Measurements from ENCODE around the gene ACOX1. TPM values are rescaled to one million over a fixed set of nuclear protein-coding genes. Genes with fewer than 3 reads are reported as not detected.

Gene ACOX1
- total RNA-seq, 1 donor from 2014 or later, result 65.8 TPM

GRCh38 chr17:75892556-75893224 lies 86.3 kb downstream of the ACOX1 start:
- no peak for DNase-seq (ENCODE audit: low read depth, low spot score)

GRCh38 chr17:75891605-75892555 lies 87.1 kb downstream of the ACOX1 start:
- no peak for DNase-seq (ENCODE audit: low read depth, low spot score)

Other genes with a start within 250 kb of the ACOX1 start
- gene GALK1, start 214.0 kb downstream of the ACOX1 start, total RNA-seq, result 93.3 and 120 TPM in 2 replicates
- gene UNK, start 194.4 kb downstream of the ACOX1 start, total RNA-seq, result 7.6 and 10.2 TPM in 2 replicates
- 7.3 and 7.6 TPM in 2 replicates for gene UNC13D, start 134.8 kb downstream of the ACOX1 start, total RNA-seq
- gene WBP2, start 123.8 kb downstream of the ACOX1 start, total RNA-seq, result 21.0 and 28.5 TPM in 2 replicates
- 30.6 and 56.0 TPM in 2 replicates for gene TRIM47, start 100.6 kb downstream of the ACOX1 start, total RNA-seq
- 32.2 and 32.6 TPM in 2 replicates for gene TRIM65, start 82.2 kb downstream of the ACOX1 start, total RNA-seq
- 31.9 and 38.7 TPM in 2 replicates for gene MRPL38, start 74.3 kb downstream of the ACOX1 start, total RNA-seq
- gene FBF1, start 38.1 kb downstream of the ACOX1 start, total RNA-seq, result 6.9 and 10.4 TPM in 2 replicates
- 16.3 and 25.8 TPM in 2 replicates for gene TEN1, start 74 bp upstream of the ACOX1 start, total RNA-seq
- gene CDK3, start 21.7 kb upstream of the ACOX1 start, total RNA-seq, result 1.1 and 1.2 TPM in 2 replicates
- not detected in 2 replicates for gene EVPL, start 48.1 kb upstream of the ACOX1 start, total RNA-seq
- 35.2 and 44.1 TPM in 2 replicates for gene SRP68, start 93.4 kb upstream of the ACOX1 start, total RNA-seq
- 0.07 TPM in 1 of 2 replicates, not detected in the other for gene GALR2, start 95.6 kb upstream of the ACOX1 start, total RNA-seq
- not detected in 2 replicates for gene ZACN, start 100.0 kb upstream of the ACOX1 start, total RNA-seq
- gene EXOC7, start 124.6 kb upstream of the ACOX1 start, total RNA-seq, result 82.1 and 89.1 TPM in 2 replicates
- not detected in 2 replicates for gene FOXJ1, start 162.1 kb upstream of the ACOX1 start, total RNA-seq

Data from pulmonary artery endothelial cell (primary cell).